Sigmoid colon (tissue), 7 donors: Measurements from ENCODE around the gene ADCY7. TPM values are rescaled to one million over a fixed set of nuclear protein-coding genes. Genes with fewer than 3 reads are reported as not detected.

ENCODE experiments used
- DNase-seq: peaks from one replicate; pipeline ENCODE4 v3.0.0-alpha.2; 2019
- H3K27ac ChIP-seq, 4 donors: fragments of 200-600 bp; sonication (generic); one replicate each; pipeline ENCODE4 v1.5.1; 2016 to 2019; ENCODE audit warnings: mild to moderate bottlenecking in 1 of 4
- H3K27me3 ChIP-seq, 3 donors: fragments of 200-600 bp; sonication (generic); one replicate each; pipeline ENCODE4 v1.5.1; 2019; ENCODE audit warnings: mild to moderate bottlenecking in 1 of 3
- H3K36me3 ChIP-seq, 4 donors: fragments of 200-600 bp; sonication (generic); one replicate each; pipeline ENCODE4 v1.5.1; 2016 to 2019
- H3K4me1 ChIP-seq, 4 donors: fragments of 200-600 bp; sonication (generic); one replicate each; pipeline ENCODE4 v1.5.1; 2017 to 2019
- H3K4me3 ChIP-seq, 4 donors: fragments of 200-600 bp; sonication (generic); one replicate each; pipeline ENCODE4 v1.5.1; 2017 to 2019; ENCODE audit warnings: mild to moderate bottlenecking in 2 of 4, moderate library complexity in 1 of 4
- H3K9me3 ChIP-seq, 4 donors: fragments of 200-600 bp in 3 of 4; sonication (generic) in 3 of 4; one replicate each; pipeline versions ENCODE4 v1.5.1 to v1.6.1; 2013 to 2019
- CTCF ChIP-seq, 4 experiments: fragments of 450-650 bp in 3 of 4; fragments of 200-600 bp in 1 of 4; IDR thresholded peaks; one replicate each; pipeline ENCODE4 v1.5.1; 2016 to 2019; ENCODE audit warnings: antibody characterized with exemption in 4 of 4, mild to moderate bottlenecking in 3 of 4, moderate library complexity in 2 of 4
- EP300 ChIP-seq, 4 donors: sonication (generic); formaldehyde crosslinking; IDR thresholded peaks; one replicate each; pipeline ENCODE4 v1.6.1; 2017; ENCODE audit warnings: antibody characterized with exemption in 4 of 4
- POLR2A ChIP-seq, 2 donors: fragments of 450-650 bp; IDR thresholded peaks; one replicate each; pipeline ENCODE4 v1.6.1; 2016; ENCODE audit warnings: antibody characterized with exemption in 2 of 2, mild to moderate bottlenecking in 2 of 2, moderate library complexity in 2 of 2
- POLR2AphosphoS5 ChIP-seq, 4 donors: sonication (generic); formaldehyde crosslinking; IDR thresholded peaks; one replicate each; pipeline ENCODE4 v1.6.1; 2017; ENCODE audit warnings: antibody characterized with exemption in 4 of 4
- WGBS, 2 donors: extraction: QIAGEN DNeasy Blood & Tissue Kit; methylation state at CpG; one replicate each; pipeline ENCODE4 v1.1.7; 2013; 5-methylcytosine and 5-hydroxymethylcytosine counted together
- intact Hi-C: fragments of 100-400 bp; cut with DNase I; formaldehyde crosslinking; loops from one replicate; pipeline ENCODE4 v1.15.1; 2023
- polyA plus RNA-seq, 3 donors: library from polyadenylated mRNA; stranded (reverse); fragments of 200-250 nt; gene quantifications; one replicate each; pipeline ENCODE4 v1.2.3, GENCODE V29; 2013
- total RNA-seq, 4 donors: library from RNA; depleted of rRNA; stranded (reverse); fragments of >200 nt; gene quantifications; one replicate each; pipeline ENCODE4 v1.1.0, GENCODE V29; 2016
- donor health status: healthy with polysubstance abuse.
- donor health status: Bipolar disorder and iron deficiency.
- donor health status: healthy.

The ADCY7 gene
- total and polyA plus RNA-seq, 7 donors: 1.2 to 24.0 (median 10.2) TPM

GRCh38 chr16:50282010-50282538 is 15.7 kb downstream of the ADCY7 start:
- WGBS, 2 donors: 32 to 78% methylated on average over 7 of the region's 7 CpGs
- DNase-seq: peak; percentile 82
- Histone ChIP-seq H3K36me3 (no peaks in the 10 kb centered on the region), H3K4me3 (no peak overlapping the region), H3K27ac (peak overlapping the region in 2 of 4 donors; percentile 17 to 41), H3K4me1 (peaks cover 0 to 7% (median 2%) of the 10 kb centered on the region in 4 donors), H3K27me3 (no peaks in the 10 kb centered on the region), H3K9me3 (no peaks in the 10 kb centered on the region)
- intact Hi-C loops: no loop called here
- TF ChIP-seq EP300 (IDR thresholded peaks at IDR 0.05): no peak
- TF ChIP-seq POLR2AphosphoS5 (IDR thresholded peaks at IDR 0.05): peak in 1 of 4 donors; percentile 15

DNA sequence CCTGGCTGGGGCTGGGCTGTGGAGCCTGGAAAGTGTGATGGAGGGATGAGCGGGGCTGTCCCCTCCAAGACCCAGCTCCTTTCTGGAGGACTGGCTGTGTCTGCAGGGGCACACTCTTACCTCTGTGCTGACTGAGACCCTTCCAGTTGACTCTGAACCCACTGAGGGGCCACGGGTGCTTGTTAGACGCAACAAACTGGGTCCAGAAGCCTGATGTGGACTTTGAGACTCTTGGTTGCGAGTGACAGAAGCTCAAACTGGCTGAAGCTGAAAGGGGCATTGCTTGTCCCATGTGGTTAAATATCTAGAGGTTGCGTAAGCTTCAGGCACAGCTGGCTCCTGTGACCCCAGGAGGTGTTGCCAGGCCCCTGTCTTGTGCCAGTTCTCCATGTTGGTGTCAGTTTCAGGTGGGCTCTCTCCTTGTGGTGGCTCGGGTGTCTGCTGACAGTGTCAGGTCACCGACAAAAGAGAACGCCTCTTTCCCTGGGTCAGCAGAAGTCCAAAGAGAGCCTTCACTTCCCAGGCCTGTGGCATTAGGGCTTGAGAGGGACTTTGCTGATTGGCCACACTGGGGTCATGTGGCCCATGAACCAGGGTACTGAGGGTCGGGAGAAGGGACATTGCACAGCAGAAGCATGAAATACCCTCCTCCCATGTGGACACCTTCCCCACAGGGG is 16.7 kb downstream of the ADCY7 start:
- peaks cover 0 to 7% (median 2%) of the 10 kb centered on the region in 4 donors for H3K4me1 ChIP-seq
- WGBS, 2 donors: 84 to 86% methylated on average over 9 of the region's 9 CpGs
- no peaks in the 10 kb centered on the region for H3K27me3 ChIP-seq
- H3K36me3 ChIP-seq: no peaks in the 10 kb centered on the region
- DNase-seq: no peak
- peak overlapping the region in 1 of 4 donors; percentile 39 for H3K27ac ChIP-seq
- no peak for TF ChIP-seq EP300 (IDR thresholded peaks at IDR 0.05)
- TF ChIP-seq POLR2A (IDR thresholded peaks at IDR 0.05): no peak
- TF ChIP-seq POLR2AphosphoS5 (IDR thresholded peaks at IDR 0.05): no peak
- TF ChIP-seq CTCF (IDR thresholded peaks at IDR 0.05): no peak
- H3K4me3 ChIP-seq: no peak overlapping the region
- intact Hi-C loops: no loop called here
- H3K9me3 ChIP-seq: no peaks in the 10 kb centered on the region

DNA sequence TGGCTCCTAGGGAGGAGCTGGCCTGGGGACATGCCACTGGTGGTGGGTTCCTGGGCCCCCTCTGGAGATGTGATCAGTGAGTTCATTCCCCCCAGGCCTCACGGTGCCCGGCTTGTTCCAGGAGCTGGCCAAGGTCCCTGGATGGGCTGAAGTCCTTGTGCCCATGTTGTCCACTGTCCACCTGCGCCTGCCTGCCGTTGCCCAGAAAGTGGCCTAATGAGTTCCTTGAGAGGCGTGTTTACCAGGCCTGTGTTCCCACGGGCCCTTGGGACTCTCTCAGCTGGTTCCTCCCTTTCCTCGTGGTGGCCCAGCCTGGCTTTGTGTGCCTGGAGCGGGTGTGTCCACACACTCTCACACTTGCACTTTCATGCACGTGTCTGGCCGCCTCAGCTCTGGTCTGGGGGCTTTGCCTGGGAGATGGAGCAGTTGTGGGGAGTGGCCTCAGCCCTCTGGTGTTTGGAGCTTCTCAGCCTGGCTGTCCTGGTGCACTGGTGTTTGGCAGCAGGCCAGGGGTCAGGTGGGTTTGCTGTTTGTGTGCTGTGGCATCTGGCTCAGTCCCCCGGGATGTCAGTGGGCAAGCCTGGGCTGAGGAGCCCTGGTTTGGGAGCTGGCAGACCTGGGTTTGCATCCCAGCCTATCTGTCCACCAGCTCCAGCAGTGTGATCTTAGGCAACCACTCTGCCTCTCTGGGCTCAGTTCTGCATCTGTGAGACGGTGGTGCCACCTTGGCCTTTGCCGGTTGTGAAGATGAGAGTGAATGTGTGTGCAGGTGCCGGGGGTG is 18.0 kb downstream of the ADCY7 start:
- Histone ChIP-seq H3K4me3 (no peak overlapping the region), H3K27me3 (no peaks in the 10 kb centered on the region), H3K4me1 (peaks cover 0 to 7% (median 2%) of the 10 kb centered on the region in 4 donors), H3K9me3 (no peaks in the 10 kb centered on the region), H3K27ac (no peak overlapping the region), H3K36me3 (no peaks in the 10 kb centered on the region)
- DNase-seq: no peak
- 40 to 43% methylated on average over 14 of the region's 14 CpGs for WGBS, 2 donors
- TF ChIP-seq POLR2A (IDR thresholded peaks at IDR 0.05) (no peak), POLR2AphosphoS5 (IDR thresholded peaks at IDR 0.05) (no peak), EP300 (IDR thresholded peaks at IDR 0.05) (no peak), CTCF (IDR thresholded peaks at IDR 0.05) (no peak)
- intact Hi-C loops: no loop called here

- Histone ChIP-seq H3K27me3 (no peaks in the 10 kb centered on the region), H3K36me3 (no peaks in the 10 kb centered on the region), H3K9me3 (no peaks in the 10 kb centered on the region), H3K27ac (no peak overlapping the region), H3K4me1 (peaks cover 0 to 7% (median 2%) of the 10 kb centered on the region in 4 donors), H3K4me3 (no peak overlapping the region)
- DNase-seq: no peak
- intact Hi-C loops: no loop called here
- TF ChIP-seq POLR2A (IDR thresholded peaks at IDR 0.05): no peak
- no peak for TF ChIP-seq EP300 (IDR thresholded peaks at IDR 0.05)
- TF ChIP-seq CTCF (IDR thresholded peaks at IDR 0.05): no peak
- no peak for TF ChIP-seq POLR2AphosphoS5 (IDR thresholded peaks at IDR 0.05)
- 67 to 70% methylated on average over 5 of the region's 5 CpGs for WGBS, 2 donors
These were observed 19.2 kb downstream of the ADCY7 start for GRCh38 chr16:50285406-50286003.

DNA sequence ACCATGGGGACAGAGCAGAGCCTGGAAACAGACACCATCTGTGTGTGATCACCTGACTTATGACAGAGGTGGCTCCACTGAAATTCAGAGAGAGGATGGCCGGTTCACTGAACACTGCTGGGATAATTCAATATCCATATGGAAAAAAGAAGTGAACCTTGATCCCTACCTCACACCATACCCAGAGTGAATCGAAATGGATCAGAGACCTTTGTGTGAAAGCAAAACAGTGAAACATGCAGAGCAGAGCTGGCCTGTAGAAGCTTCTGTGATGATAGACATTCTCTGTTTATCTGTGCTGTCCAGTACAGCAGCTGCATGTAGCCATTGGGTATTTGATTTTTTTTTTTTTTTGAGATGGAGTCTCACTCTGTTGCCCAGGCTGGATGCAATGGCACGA is 20.3 kb downstream of the ADCY7 start:
- 97% methylated on average over 3 of the region's 3 CpGs for WGBS, 2 donors
- Histone ChIP-seq H3K4me3 (no peak overlapping the region), H3K4me1 (peaks cover 0 to 7% (median 2%) of the 10 kb centered on the region in 4 donors), H3K27me3 (no peaks in the 10 kb centered on the region), H3K36me3 (no peaks in the 10 kb centered on the region), H3K9me3 (no peaks in the 10 kb centered on the region), H3K27ac (no peak overlapping the region)
- no peak for TF ChIP-seq CTCF (IDR thresholded peaks at IDR 0.05)
- TF ChIP-seq POLR2AphosphoS5 (IDR thresholded peaks at IDR 0.05): no peak
- no peak for TF ChIP-seq POLR2A (IDR thresholded peaks at IDR 0.05)
- no peak for TF ChIP-seq EP300 (IDR thresholded peaks at IDR 0.05)
- intact Hi-C loops: no loop called here
- no peak for DNase-seq
